ENCODE measurements around the gene NDUFAF5. TPM values are rescaled to one million over a fixed set of nuclear protein-coding genes. Genes with fewer than 3 reads are reported as not detected.

NDUFAF5 gene
- total and polyA plus RNA-seq, 9 donors: 5.0 to 23.4 (median 16.8) TPM

DNA sequence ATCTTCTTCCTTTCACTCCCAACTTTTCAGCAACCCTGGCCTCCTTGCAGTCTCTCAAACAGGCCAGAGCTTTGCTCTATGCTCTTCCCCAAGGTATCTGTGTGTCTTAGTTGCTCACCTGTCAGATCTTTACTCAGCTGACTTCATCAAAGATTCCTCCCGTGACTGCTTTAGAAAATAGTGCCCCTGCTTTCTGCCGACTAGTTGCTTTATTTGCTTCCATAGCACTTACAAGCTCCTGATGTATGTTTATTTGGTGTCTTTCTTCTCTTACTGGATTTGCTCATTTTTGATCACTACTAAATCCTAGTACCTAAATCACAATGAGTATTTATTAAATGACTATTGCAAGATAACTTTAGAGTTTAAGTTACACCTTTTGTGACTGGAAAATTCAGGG is 5.9 kb downstream of the NDUFAF5 start:
- no peak overlapping the region for H3K4me3 ChIP-seq
- H3K4me1 ChIP-seq (ENCODE audit: insufficient read depth): peaks cover 7% of the 10 kb centered on the region
- intact Hi-C loops (cut with DNase I): no loop called here
- TF ChIP-seq, protein P1, sequence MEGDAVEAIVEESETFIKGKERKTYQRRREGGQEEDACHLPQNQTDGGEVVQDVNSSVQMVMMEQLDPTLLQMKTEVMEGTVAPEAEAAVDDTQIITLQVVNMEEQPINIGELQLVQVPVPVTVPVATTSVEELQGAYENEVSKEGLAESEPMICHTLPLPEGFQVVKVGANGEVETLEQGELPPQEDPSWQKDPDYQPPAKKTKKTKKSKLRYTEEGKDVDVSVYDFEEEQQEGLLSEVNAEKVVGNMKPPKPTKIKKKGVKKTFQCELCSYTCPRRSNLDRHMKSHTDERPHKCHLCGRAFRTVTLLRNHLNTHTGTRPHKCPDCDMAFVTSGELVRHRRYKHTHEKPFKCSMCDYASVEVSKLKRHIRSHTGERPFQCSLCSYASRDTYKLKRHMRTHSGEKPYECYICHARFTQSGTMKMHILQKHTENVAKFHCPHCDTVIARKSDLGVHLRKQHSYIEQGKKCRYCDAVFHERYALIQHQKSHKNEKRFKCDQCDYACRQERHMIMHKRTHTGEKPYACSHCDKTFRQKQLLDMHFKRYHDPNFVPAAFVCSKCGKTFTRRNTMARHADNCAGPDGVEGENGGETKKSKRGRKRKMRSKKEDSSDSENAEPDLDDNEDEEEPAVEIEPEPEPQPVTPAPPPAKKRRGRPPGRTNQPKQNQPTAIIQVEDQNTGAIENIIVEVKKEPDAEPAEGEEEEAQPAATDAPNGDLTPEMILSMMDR (IDR thresholded peaks at IDR 0.05): no peak
- TF ChIP-seq EP300 (IDR thresholded peaks at IDR 0.05) (no peak), POLR2A (IDR thresholded peaks at IDR 0.05) (no peak)
- no peak overlapping the region for H3K27ac ChIP-seq
- 88 to 90% (median 89%) methylated on average over 2 of the region's 2 CpGs for WGBS, 3 donors
- no peaks in the 10 kb centered on the region for H3K27me3 ChIP-seq
- no peak for DNase-seq
- no peaks in the 10 kb centered on the region for H3K36me3 ChIP-seq
- H3K9me3 ChIP-seq: no peaks in the 10 kb centered on the region

DNA sequence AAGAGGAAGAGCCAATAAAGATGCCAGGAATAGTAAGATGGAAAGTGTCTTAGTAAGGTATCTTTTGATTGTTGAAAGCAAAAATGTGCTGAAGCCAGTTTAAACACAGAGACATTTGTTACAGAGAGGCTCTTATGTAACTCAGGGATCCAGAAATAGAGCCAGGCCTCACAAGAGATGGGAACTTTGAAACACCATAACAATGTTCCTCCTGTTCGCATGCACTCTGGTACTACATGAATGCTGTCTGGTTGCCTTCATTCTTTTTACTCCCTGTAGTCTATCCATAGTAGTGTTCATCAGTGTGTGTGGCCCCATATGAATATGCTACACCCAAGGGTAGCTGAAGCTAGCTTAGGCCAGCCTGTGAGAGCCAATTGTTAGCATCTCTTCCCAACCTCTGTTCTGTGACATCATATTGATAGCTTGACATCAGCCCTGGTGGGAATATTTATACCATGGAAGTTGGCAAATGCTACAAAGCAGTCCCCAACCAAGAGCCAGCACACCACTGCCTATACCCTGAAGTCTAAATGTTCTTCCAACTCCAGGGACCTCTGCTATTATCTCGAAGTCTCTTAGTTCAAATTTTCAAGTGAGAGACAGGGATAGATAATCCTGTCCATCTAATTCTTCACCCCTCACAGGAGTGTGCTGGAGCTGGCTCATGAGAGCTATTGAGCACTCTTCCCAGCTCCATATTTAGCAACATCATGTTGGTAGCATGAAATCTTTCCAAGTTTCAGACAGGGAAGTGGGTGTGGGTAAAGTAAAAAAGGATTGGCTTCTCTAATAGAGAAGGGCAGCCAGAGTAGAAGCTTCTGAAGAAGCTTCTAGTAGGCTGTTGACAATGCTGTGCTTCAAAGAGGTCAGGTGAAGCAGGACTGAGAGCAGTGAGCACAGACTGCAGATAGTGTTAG is 7.0 kb downstream of the NDUFAF5 start:
- whole genome bisulfite sequencing, 3 donors: 94 to 100% (median 95%) methylated on average over 2 of the region's 2 CpGs
- H3K4me3 ChIP-seq: no peak overlapping the region
- no peak for DNase-seq
- H3K4me1 ChIP-seq (ENCODE audit: insufficient read depth): no peaks in the 10 kb centered on the region
- H3K36me3 ChIP-seq: no peaks in the 10 kb centered on the region
- intact Hi-C loops (cut with DNase I): no loop called here
- no peak overlapping the region for H3K27ac ChIP-seq
- H3K27me3 ChIP-seq: no peaks in the 10 kb centered on the region
- no peaks in the 10 kb centered on the region for H3K9me3 ChIP-seq
- TF ChIP-seq POLR2A (IDR thresholded peaks at IDR 0.05) (no peak), EP300 (IDR thresholded peaks at IDR 0.05) (no peak)
- TF ChIP-seq, protein P1 (IDR thresholded peaks at IDR 0.05): no peak

GRCh38 chr20:13793001-13793400 is 8.2 kb downstream of the NDUFAF5 start:
- Histone ChIP-seq H3K4me1 (ENCODE audit: insufficient read depth) (no peaks in the 10 kb centered on the region), H3K27me3 (no peaks in the 10 kb centered on the region), H3K36me3 (no peaks in the 10 kb centered on the region), H3K27ac (no peak overlapping the region), H3K4me3 (no peak overlapping the region), H3K9me3 (no peaks in the 10 kb centered on the region)
- 86 to 97% (median 93%) methylated on average over 1 of the region's 1 CpG for WGBS, 3 donors
- intact Hi-C loops (cut with DNase I): no loop called here
- TF ChIP-seq, protein P1 (IDR thresholded peaks at IDR 0.05): no peak
- TF ChIP-seq EP300 (IDR thresholded peaks at IDR 0.05): no peak
- no peak for TF ChIP-seq POLR2A (IDR thresholded peaks at IDR 0.05)
- DNase-seq: no peak

DNA sequence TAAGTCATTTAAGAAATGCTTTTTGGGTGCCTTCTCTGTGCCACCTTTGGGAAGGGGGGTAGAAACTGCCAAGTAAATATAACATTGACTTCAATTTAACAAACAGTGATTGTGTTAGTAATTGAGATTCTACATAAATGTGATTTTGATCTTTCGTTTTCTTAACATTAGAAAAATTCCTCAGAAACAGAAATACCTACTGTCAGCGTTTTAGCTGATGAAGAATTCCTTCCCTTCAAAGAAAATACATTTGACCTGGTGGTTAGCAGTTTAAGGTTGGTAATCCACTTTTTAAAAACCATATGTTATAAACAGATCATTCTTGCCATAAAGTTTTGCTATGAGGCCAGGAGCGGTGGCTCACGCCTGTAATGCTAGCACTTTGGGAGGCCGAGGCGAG is 9.8 kb downstream of the NDUFAF5 start:
- Histone ChIP-seq H3K36me3 (no peaks in the 10 kb centered on the region), H3K9me3 (no peaks in the 10 kb centered on the region), H3K27me3 (no peaks in the 10 kb centered on the region), H3K27ac (no peak overlapping the region), H3K4me3 (no peak overlapping the region), H3K4me1 (ENCODE audit: insufficient read depth) (no peaks in the 10 kb centered on the region)
- intact Hi-C loops (cut with DNase I): no loop called here
- WGBS, 3 donors: 97 to 99% (median 98%) methylated on average over 6 of the region's 6 CpGs
- DNase-seq: no peak
- TF ChIP-seq, protein P1 (IDR thresholded peaks at IDR 0.05): no peak
- TF ChIP-seq POLR2A (IDR thresholded peaks at IDR 0.05) (no peak), EP300 (IDR thresholded peaks at IDR 0.05) (no peak)

All from ovary (tissue), 9 donors.